Aorta (tissue), 5 donors: ENCODE measurements around the gene IRF8. TPM values are rescaled to one million over a fixed set of nuclear protein-coding genes. Genes with fewer than 3 reads are reported as not detected.

Experiments
- ATAC-seq: fragments of 200-7000 bp; cut with Tn5 transposase; one replicate; pipeline ENCODE4 v1.9.1; 2022; ENCODE audit warnings: moderate library complexity; ENCODE audit not compliant: low FRiP score
- DNase-seq, 2 donors: peaks; one replicate each; pipeline ENCODE4 v3.0.0-alpha.2; 2020
- H3K27ac ChIP-seq, 2 donors: one replicate each; pipeline ENCODE4 v1.5.1; 2013; ENCODE audit warnings: low read length in 2 of 2, mild to moderate bottlenecking in 2 of 2, moderate library complexity in 2 of 2, control low read depth in 1 of 2, inconsistent platforms in 1 of 2, low read depth in 1 of 2
- H3K27me3 ChIP-seq, 2 donors: one replicate each; pipeline ENCODE4 v1.6.1; 2013; ENCODE audit warnings: control low read depth in 1 of 2, low read length in 1 of 2, mild to moderate bottlenecking in 1 of 2, moderate library complexity in 1 of 2; ENCODE audit not compliant: insufficient read depth in 2 of 2, control insufficient read depth in 1 of 2
- H3K36me3 ChIP-seq, 2 donors: one replicate each; pipeline ENCODE4 v1.6.1; 2013; ENCODE audit warnings: control low read depth in 1 of 2, low read length in 1 of 2, mild to moderate bottlenecking in 1 of 2; ENCODE audit not compliant: insufficient read depth in 2 of 2, control insufficient read depth in 1 of 2
- H3K4me1 ChIP-seq, 2 donors: one replicate each; pipeline ENCODE4 v1.6.1; 2013; ENCODE audit warnings: low read length in 2 of 2, control low read depth in 1 of 2, mild to moderate bottlenecking in 1 of 2, moderate library complexity in 1 of 2; ENCODE audit not compliant: insufficient read depth in 2 of 2, control insufficient read depth in 1 of 2
- H3K4me3 ChIP-seq, 2 donors: one replicate each; pipeline ENCODE4 v1.5.1; 2013; ENCODE audit warnings: low read length in 2 of 2, control low read depth in 1 of 2, mild to moderate bottlenecking in 1 of 2
- H3K9me3 ChIP-seq: one replicate; pipeline ENCODE4 v1.6.1; 2013; ENCODE audit warnings: mild to moderate bottlenecking, low read length; ENCODE audit not compliant: control insufficient read depth
- WGBS, 2 donors: extraction: QIAGEN DNeasy Blood & Tissue Kit; methylation state at CpG; one replicate each; pipeline ENCODE4 v1.1.7; 2013; 5-methylcytosine and 5-hydroxymethylcytosine counted together
- intact Hi-C, 2 donors: fragments of 100-400 bp; cut with DNase I; formaldehyde crosslinking; loops; one replicate each; pipeline versions ENCODE4 v1.14.2 to v1.15.0; 2022
- polyA plus RNA-seq, 2 donors: library from polyadenylated mRNA; stranded (reverse); fragments of 200-250 nt; gene quantifications; one replicate each; pipeline ENCODE4 v1.2.3, GENCODE V29; 2013
- total RNA-seq, 2 donors: library from RNA; stranded (reverse); fragmentation: NEBNext Ultra II Directional; extraction: Animal tissue kit (Norgen Biotek cat#: 25700); gene quantifications; one replicate each; pipeline ENCODE4 v1.2.1, GENCODE V29; 2021
- donor health status: healthy with polysubstance abuse.
- donor health status: Bipolar disorder and iron deficiency.
- donor health status: DM: no; HTN: no; CAD: no.
- donor health status: DM: no; HTN: no; CAD: no.
- donor health status: DM: yes; HTN: yes; CAD: no.

The IRF8 gene
- total and polyA plus RNA-seq, 4 donors: 3.7 to 25.2 (median 12.9) TPM

DNA sequence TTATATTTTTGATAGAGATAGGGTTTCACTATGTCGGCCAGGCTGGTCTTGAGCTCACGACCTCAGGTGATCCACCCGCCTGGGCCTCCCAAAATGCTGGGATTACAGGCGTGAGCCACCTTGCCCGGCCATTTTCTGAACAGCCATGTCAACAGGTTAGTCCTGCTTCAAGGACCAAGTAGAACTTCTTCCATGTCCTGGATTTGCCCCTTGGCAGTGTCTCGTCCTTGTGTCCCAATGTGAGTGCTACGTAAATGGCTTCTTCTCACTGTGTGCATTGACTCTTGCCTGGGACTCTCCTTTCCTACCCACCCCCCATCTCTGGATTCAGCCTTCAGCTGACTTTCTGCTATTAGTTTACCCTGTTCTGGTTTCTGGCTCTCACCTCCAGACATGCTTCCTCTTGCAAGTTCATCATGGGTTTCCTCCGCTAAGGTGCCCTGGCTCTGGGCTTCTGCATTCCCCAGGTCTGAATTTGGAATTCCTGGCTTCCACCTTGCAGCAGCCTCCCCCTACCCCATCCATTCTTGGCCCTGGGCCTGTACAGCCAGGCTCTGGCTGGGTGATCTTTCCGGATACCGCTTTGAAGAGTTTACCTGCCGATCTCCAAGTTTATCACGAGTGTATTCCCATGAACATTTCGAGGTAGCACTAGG is 14.0 kb upstream of the IRF8 start:
- 82 to 91% methylated on average over 13 of the region's 13 CpGs for WGBS, 2 donors
- Histone ChIP-seq H3K4me1 (no peaks in the 10 kb centered on the region), H3K36me3 (no peaks in the 10 kb centered on the region), H3K27me3 (peaks cover 0 to 2% of the 10 kb centered on the region in 2 donors), H3K27ac (no peak overlapping the region), H3K9me3 (no peaks in the 10 kb centered on the region), H3K4me3 (no peak overlapping the region)
- intact Hi-C loops: no loop called here
- DNase-seq (no peak), ATAC-seq (no peak)

DNA sequence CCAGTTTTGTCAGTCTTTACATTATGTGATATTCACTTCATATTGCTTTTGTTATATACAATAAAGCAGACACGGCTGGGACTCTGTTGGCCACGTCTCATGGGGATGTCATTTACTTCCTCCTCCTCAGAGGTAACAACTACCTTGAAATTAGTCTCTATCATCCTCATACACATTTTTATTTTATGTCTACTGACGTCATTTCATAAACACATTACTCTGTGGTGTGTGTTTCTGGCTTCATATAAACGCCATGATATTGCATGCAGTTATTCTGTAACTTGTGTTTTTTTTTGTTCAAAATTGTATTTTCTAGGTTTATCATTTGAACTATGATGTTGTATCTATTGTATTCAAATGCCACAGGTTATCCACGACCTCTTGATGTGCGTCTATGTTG is 13.4 kb upstream of the IRF8 start:
- WGBS, 2 donors: 70 to 75% methylated on average over 6 of the region's 6 CpGs
- no peak for ATAC-seq
- Histone ChIP-seq H3K36me3 (no peaks in the 10 kb centered on the region), H3K4me1 (no peaks in the 10 kb centered on the region), H3K9me3 (no peaks in the 10 kb centered on the region), H3K4me3 (no peak overlapping the region), H3K27ac (no peak overlapping the region), H3K27me3 (peaks cover 0 to 2% of the 10 kb centered on the region in 2 donors)
- no peak for DNase-seq
- intact Hi-C loops: no loop called here

DNA sequence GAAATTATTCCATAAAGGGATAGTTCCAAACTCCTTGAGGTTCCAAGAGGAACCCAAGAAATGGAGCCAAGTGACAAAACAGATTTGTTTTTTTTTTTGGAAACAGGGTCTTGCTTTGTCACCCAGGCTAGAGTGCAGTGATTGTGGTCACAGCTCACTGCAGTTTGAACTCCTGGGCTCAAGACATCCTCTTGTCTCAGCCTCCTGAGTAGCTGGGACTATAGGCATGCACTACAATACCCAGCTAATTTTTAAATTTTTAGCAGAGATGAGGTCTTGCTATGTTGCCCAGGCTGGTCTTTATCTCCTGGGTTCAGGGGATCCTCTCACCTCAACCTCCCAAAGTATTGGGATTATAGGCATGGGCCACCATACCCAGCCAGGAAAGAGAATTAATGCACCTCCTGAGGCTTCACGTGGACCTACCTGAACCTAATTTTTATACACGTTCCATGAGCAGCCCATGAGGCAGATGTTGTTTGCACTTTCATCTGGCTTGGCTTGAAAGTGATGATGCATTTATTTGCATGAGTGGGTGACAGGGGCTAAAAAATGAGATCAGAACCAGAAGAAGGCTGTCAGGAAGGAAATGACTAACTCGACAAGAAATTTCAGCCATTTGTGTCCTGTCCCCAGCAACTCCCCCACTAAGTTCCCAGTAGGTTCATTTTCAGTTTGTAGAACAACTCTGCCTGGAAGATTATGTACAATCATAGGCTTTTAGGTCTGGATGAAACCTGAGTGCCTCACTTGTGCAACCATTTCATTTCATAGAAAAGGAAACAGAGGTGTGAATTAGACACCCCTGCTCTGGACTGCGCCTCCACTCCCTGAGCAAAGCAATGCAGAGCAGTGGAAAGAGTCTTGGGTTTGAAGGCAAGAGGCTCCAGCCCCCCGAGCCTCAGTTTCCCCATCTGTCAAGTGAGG is 10.3 kb upstream of the IRF8 start:
- H3K36me3 ChIP-seq: no peaks in the 10 kb centered on the region
- no peak for ATAC-seq
- intact Hi-C loops: no loop called here

DNA sequence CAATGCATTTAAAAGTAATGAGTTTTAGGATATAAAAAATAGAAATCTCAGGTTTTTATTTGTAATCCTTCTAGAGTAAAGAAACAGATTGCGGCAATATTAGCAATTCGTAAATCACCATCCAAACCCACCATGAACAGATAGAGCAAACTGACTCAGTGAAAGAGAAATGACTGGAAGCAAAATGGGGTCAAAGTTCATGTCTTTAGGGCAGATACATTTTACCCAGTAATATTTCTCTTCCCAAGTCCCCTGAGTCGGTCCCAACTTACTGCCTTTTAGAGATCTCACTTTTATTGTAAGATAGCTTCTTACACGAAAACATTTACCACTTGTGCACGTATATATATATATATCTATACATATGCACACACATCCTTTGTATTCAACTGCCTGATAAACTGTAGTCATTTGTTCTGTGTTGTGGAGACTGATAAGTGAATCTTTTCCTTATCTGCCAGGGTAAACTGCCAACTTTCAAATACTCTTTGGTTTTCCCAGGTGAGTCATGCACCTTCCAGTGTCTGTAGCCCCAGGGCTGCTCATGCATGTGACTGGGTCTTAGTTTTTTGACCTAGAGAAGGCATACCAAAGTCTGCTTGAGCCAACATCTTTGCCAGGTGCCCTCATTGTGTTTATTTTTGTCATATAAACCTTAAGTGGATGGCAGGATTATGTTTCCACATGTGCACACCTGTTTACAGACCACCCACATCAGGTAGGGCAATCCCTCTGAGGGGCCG is 7.8 kb upstream of the IRF8 start:
- intact Hi-C loops: no loop called here
- H3K9me3 ChIP-seq: no peaks in the 10 kb centered on the region
- no peaks in the 10 kb centered on the region for H3K4me1 ChIP-seq
- ATAC-seq: no peak
- WGBS, 2 donors: 52 to 71% methylated on average over 6 of the region's 6 CpGs
- H3K27me3 ChIP-seq: peaks cover 0 to under 1% of the 10 kb centered on the region in 2 donors
- no peak overlapping the region for H3K27ac ChIP-seq
- H3K36me3 ChIP-seq: no peaks in the 10 kb centered on the region
- no peak for DNase-seq
- no peak overlapping the region for H3K4me3 ChIP-seq

More for the DNA sequence above, 10.3 kb upstream of the IRF8 start:
- WGBS, 2 donors: 34 to 43% methylated on average over 5 of the region's 5 CpGs
- Histone ChIP-seq H3K27me3 (peaks cover 0 to 2% of the 10 kb centered on the region in 2 donors), H3K4me1 (no peaks in the 10 kb centered on the region), H3K27ac (no peak overlapping the region), H3K9me3 (no peaks in the 10 kb centered on the region), H3K4me3 (no peak overlapping the region)
- no peak for DNase-seq

DNA sequence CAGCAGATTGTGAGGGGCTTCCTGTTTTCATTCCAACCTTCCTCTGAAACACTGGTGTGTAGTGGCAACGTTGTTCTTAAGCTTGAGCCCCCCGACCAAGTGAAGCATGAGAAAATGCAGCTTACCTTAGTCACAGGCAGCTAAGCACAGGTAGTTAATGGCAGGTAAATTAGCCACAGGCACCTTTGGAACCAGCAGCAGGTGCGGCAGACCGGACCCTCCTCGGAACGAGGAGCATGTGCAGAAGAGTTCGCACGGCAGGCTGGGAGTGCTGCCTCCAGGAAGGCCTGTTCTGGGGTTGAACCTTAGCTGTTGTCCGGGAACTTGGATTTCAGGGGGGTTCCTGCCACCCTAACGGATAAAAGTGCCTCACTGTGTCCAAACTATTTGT is 7.2 kb upstream of the IRF8 start:
- Histone ChIP-seq H3K27me3 (no peaks in the 10 kb centered on the region), H3K4me3 (no peak overlapping the region), H3K36me3 (no peaks in the 10 kb centered on the region), H3K27ac (no peak overlapping the region), H3K4me1 (no peaks in the 10 kb centered on the region), H3K9me3 (no peaks in the 10 kb centered on the region)
- WGBS, 2 donors: 75 to 77% methylated on average over 10 of the region's 10 CpGs
- no peak for DNase-seq
- no peak for ATAC-seq
- intact Hi-C loops: no loop called here

DNA sequence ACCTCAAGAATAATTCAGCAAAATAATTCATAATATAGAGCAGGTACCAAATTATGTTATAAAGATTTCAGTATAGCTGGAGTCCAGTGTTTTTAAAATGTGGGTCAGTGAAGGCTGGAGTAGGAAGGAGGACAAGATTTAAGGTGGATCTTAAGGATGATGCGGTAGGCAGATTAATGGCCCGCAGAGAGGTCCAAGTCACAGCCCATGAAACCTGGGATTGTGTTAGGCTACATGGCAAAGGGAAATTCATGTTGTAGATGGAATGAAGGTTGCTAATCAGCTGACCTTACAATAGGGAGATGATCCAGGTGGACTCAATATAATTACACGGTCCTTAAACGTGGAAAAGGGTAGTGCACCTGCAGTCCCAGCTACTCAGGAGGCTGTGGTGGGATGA is 6.2 kb upstream of the IRF8 start:
- intact Hi-C loops: no loop called here
- WGBS, 2 donors: 78 to 80% methylated on average over 4 of the region's 4 CpGs
- no peak for DNase-seq

DNA sequence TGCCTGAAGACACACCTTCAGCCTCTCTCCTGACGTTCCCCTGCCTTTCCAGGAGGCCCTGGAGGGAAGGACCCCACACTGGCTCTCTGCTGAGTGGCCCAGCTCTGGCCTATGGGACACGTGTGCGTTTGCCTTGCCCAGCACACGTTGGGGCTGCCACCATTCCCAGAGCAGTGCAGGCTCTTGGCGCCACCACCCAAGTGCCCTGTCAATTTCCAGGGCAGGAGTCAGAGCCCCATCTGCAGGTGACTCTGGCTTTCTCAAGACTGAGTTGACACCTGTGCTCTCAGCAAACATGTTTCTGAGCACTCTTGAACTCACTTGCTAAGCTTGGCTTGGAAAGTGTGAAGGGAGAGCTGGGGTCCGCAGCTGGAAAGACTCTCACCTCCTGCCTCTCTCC is 4.7 kb upstream of the IRF8 start:
- H3K9me3 ChIP-seq: no peaks in the 10 kb centered on the region
- no peaks in the 10 kb centered on the region for H3K4me1 ChIP-seq
- ATAC-seq (no peak), DNase-seq (no peak)
- intact Hi-C loops: no loop called here
- WGBS, 2 donors: 46 to 52% methylated on average over 6 of the region's 6 CpGs
- H3K4me3 ChIP-seq: no peak overlapping the region
- H3K36me3 ChIP-seq: no peaks in the 10 kb centered on the region
- no peaks in the 10 kb centered on the region for H3K27me3 ChIP-seq
- no peak overlapping the region for H3K27ac ChIP-seq

More for the DNA sequence above, 6.2 kb upstream of the IRF8 start:
- no peak for ATAC-seq
- Histone ChIP-seq H3K27ac (no peak overlapping the region), H3K27me3 (no peaks in the 10 kb centered on the region), H3K4me1 (no peaks in the 10 kb centered on the region), H3K9me3 (no peaks in the 10 kb centered on the region), H3K36me3 (no peaks in the 10 kb centered on the region), H3K4me3 (no peak overlapping the region)

DNA sequence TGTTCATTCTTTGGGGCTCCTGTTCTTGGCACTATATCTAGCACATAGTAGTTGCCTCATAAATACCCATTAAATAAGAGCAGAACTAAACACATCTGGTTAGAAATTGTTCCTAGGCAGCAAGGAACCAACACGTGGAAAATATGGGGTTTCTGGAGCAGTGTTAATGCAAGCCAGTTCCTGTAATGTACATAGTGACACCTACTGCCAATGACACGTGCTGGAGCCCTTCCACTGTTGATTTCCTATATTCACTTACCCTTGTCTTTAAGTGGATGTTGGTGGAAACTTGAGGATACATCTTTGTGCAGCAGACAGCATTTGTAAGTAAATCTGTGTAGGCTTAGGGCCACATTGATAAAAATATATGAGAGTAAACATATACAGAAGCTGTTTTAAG is 1.6 kb upstream of the IRF8 start:
- WGBS, 2 donors: 26 to 29% methylated on average over 2 of the region's 2 CpGs
- intact Hi-C loops: no loop called here
- Histone ChIP-seq H3K27ac (no peak overlapping the region), H3K27me3 (no peaks in the 10 kb centered on the region), H3K4me1 (no peaks in the 10 kb centered on the region), H3K4me3 (no peak overlapping the region), H3K9me3 (no peaks in the 10 kb centered on the region), H3K36me3 (no peaks in the 10 kb centered on the region)
- no peak for ATAC-seq
- no peak for DNase-seq
